NT2/D1 (cell line): ENCODE data around the gene MFAP5.

Experiments
- SUZ12 ChIP-seq: IDR thresholded peaks from 2 replicates; pipeline ENCODE4 v1.6.1; 2011; ENCODE audit not compliant: insufficient read length, insufficient read depth; ENCODE audit errors: extremely low read depth
- YY1 ChIP-seq: IDR thresholded peaks from 2 replicates; pipeline ENCODE4 v1.6.1; 2011; ENCODE audit not compliant: insufficient read length, insufficient read depth
- ZNF274 ChIP-seq: IDR thresholded peaks from 2 replicates; pipeline ENCODE4 v1.6.1; 2011; ENCODE audit warnings: mild to moderate bottlenecking, low read depth, low read length

DNA sequence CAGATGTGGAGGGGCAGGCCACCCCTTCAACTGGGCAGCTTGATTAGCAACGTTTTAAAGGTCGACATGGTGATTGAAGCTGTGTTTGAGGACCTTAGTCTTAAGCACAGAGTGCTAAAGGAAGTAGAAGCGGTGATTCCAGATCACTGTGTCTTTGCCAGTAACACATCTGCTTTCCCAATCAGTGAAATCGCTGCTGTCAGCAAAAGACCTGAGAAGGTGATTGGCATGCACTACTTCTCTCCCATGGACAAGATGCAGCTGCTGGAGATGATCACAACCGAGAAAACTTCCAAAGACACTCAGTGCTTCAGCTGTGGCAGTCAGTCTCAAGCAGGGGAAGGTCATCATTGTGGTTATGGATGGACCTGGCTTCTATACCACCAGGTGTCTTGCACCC lies 26.0 kb downstream of the MFAP5 start:
- TF ChIP-seq ZNF274 (no peak), YY1 (no peak), SUZ12 (no peak)
